ENCODE data around the gene DBNL.

The DBNL gene

DNA sequence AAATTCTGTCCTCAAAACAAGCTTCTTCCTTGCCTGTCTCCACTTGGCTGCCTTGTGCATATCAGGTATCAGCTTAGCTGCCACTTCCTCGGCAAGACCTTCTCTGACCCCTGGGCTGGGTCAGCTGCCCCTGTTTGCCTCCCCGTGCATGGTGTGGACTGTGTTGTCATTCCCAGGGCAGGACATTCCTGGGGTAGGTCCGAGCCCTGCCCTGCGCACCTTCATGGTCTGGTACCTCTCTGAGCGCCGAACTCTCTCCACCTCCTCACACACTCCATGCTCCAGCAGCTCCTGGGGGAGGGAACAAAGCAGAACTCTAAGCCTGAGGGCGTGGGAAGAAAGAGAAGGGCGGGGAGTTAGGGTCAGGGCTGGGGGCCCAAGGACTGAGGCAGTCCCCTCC is 34.0 kb downstream of the DBNL start:
- ChIA-PET CTCF (no interaction called here), POLR2A (ENCODE audit: low non-redundant PET) (no interaction called here)
- no peak for TF ChIP-seq CTCF (conservative IDR thresholded peaks at IDR 0.05; ENCODE audit: low read depth)
- DNase-seq (ENCODE audit: low spot score): no peak
- H3K27ac ChIP-seq: peak overlapping the region; percentile 94

DNA sequence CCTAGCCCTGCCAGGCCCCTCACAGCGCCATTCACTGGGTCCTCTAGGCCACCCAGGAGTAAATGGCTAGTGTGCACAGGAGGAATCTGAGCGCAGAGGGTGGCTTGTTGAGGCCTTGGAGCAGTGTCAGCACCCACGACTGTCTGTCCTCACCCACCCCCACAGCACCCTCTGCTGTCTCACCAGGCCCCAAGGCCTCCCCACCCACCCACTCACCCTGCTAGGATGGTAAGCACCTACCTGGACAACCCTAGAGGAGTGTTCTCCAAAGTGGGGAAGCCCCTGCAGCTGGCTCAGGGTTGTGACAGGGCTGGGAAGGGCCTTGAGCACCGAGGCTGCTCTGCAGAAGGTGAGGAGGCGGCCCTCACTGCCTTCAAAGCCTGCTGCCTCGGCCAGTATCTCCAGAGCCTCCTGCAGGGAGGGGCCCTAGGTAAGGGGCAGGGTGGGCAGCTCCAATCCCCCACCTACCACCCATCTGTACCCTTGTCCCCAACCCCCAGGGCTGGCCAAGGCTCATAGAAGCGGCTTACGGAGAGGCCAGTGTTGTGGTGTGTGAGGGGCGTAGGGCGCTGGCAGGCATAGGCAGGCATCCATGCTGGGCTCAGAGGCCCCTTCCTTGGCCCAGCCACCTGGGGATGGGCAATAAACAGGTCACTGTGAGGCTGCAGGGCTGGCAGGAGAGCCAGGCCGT is 35.0 kb downstream of the DBNL start:
- peak overlapping the region; percentile 94 for H3K27ac ChIP-seq
- no peak for DNase-seq (ENCODE audit: low spot score)
- ChIA-PET POLR2A (ENCODE audit: low non-redundant PET) (interaction anchor here (0.6 kb wide), 1 partner anchor 47 kb away, joined by 4 read pairs; no protein-coding TSS in a partner anchor), CTCF (no interaction called here)
- no peak for TF ChIP-seq CTCF (conservative IDR thresholded peaks at IDR 0.05; ENCODE audit: low read depth)

GRCh38 chr7:44080118-44080517 is 35.6 kb downstream of the DBNL start:
- ChIA-PET POLR2A (ENCODE audit: low non-redundant PET) (no interaction called here), CTCF (no interaction called here)
- peak overlapping the region; percentile 94 for H3K27ac ChIP-seq
- DNase-seq (ENCODE audit: low spot score): no peak
- TF ChIP-seq CTCF (conservative IDR thresholded peaks at IDR 0.05; ENCODE audit: low read depth): no peak

DNA sequence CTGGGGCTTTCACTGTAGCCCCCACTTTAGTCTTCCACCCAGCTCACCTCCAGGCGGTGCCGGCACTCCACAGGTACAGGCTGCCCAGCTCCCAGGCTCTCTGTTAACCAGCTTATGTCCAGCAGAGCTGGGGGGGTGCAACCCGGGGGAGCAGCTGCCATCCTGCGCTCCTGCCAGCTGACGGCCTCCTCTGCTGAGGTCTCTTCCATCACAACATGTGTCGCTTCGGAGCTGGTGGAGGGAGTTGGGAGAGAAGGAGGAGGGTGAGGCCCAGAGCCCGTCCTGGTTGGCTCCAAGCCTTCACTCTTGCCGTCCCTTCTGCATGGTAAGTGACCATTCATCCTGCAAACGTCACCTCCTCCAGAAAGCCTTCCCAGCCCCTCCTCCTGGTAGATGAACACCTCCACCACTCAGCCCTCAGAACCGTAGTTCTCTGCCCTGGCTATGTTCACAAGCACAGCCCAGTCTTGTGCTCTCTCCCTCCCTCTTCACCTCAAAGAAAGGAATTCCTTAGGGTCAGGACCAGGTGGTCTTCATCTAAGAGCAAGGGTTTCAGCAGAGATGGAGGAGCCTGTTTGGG is 36.3 kb downstream of the DBNL start:
- DNase-seq (ENCODE audit: low spot score): no peak
- peak overlapping the region; percentile 94 for H3K27ac ChIP-seq
- POLR2A ChIA-PET (ENCODE audit: low non-redundant PET): interaction anchor here (1.4 kb wide), 1 partner anchor 15 kb away, joined by 12 read pairs; the partner anchor contains the start of gene PGAM2
- CTCF ChIA-PET: no interaction called here
- TF ChIP-seq CTCF (conservative IDR thresholded peaks at IDR 0.05; ENCODE audit: low read depth): no peak

- H3K27ac ChIP-seq: peak overlapping the region; percentile 94
- POLR2A ChIA-PET (ENCODE audit: low non-redundant PET): interaction anchor here (1.4 kb wide), 1 partner anchor 15 kb away, joined by 12 read pairs; the partner anchor contains the start of gene PGAM2
- CTCF ChIA-PET: interaction anchor here (0.6 kb wide), 2 partner anchors 22 to 486 kb away, joined by 3 to 4 read pairs; no protein-coding TSS in a partner anchor
- DNase-seq (ENCODE audit: low spot score): no peak
- TF ChIP-seq CTCF (conservative IDR thresholded peaks at IDR 0.05; ENCODE audit: low read depth): no peak
Observed at GRCh38 chr7:44081266-44081748, 36.8 kb downstream of the DBNL start.

GRCh38 chr7:44082541-44083207 is 38.2 kb downstream of the DBNL start:
- TF ChIP-seq CTCF (conservative IDR thresholded peaks at IDR 0.05; ENCODE audit: low read depth): no peak
- ChIA-PET CTCF (interaction anchor here (0.5 kb wide), 1 partner anchor 794 kb away, joined by 5 read pairs; no protein-coding TSS in a partner anchor), POLR2A (ENCODE audit: low non-redundant PET) (no interaction called here)
- H3K27ac ChIP-seq: peak overlapping the region; percentile 94
- peak; percentile 97 for DNase-seq (ENCODE audit: low spot score)
